Large intestine (tissue), 3 donors: Measurements from ENCODE around the gene ZBTB46. TPM values are rescaled to one million over a fixed set of nuclear protein-coding genes. Genes with fewer than 3 reads are reported as not detected.

ENCODE experiments used
- DNase-seq, 2 donors: peaks; one replicate each; pipeline versions ENCODE4 v3.0.0 to v3.0.0-alpha.2; 2013
- H3K27ac ChIP-seq: one replicate; pipeline ENCODE4 v1.5.1; 2013; ENCODE audit warnings: low read length
- H3K27me3 ChIP-seq: 2 replicates; pipeline ENCODE4 v1.6.1; 2013; ENCODE audit warnings: low read length; ENCODE audit not compliant: control insufficient read depth, insufficient read depth
- H3K36me3 ChIP-seq: 2 replicates; pipeline ENCODE4 v1.6.1; 2013; ENCODE audit warnings: low read length; ENCODE audit not compliant: control insufficient read depth, insufficient read depth
- H3K4me1 ChIP-seq: one replicate; pipeline ENCODE4 v1.6.1; 2013; ENCODE audit warnings: low read length; ENCODE audit not compliant: control insufficient read depth, insufficient read depth
- H3K4me3 ChIP-seq: one replicate; pipeline ENCODE4 v1.5.1; 2013; ENCODE audit warnings: low read length
- H3K9me3 ChIP-seq: one replicate; pipeline ENCODE4 v1.6.1; 2013; ENCODE audit warnings: mild to moderate bottlenecking, low read depth, low read length, moderate library complexity; ENCODE audit not compliant: control insufficient read depth
- WGBS: methylation state at CpG from one replicate; pipeline ENCODE4 v1.1.5; 2013; ENCODE audit warnings: low lambda C conversion rate; ENCODE audit not compliant: insufficient coverage; 5-methylcytosine and 5-hydroxymethylcytosine counted together
- polyA plus RNA-seq: library from polyadenylated mRNA; unstranded; fragments of 120-200 nt; gene quantifications from one replicate; pipeline ENCODE4 v1.2.1, GENCODE V29; 2013

Gene ZBTB46
- polyA plus RNA-seq, 1 donor: 4.1 TPM

DNA sequence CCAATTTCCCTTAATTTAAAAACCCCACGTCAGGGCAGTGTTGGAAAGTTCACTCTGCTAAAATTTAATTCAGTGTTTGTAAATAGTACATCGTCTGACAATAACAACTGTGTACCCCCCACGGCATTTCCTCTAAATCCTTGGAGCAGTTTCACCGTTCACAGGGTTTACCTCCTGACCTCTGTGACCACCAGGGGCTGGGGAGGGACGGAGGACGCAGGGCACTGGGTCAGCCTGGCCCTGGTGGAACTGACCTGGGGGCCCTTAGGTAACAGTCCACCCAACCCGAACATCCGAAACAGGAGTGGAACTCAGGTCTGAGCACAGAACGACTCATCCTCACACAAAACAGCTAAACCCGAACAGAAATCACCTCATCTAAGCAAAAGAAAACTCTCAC, 2.1 kb downstream of the ZBTB46 start:
- no CpG with 5 or more reads among the region's 10 CpGs for WGBS

DNA sequence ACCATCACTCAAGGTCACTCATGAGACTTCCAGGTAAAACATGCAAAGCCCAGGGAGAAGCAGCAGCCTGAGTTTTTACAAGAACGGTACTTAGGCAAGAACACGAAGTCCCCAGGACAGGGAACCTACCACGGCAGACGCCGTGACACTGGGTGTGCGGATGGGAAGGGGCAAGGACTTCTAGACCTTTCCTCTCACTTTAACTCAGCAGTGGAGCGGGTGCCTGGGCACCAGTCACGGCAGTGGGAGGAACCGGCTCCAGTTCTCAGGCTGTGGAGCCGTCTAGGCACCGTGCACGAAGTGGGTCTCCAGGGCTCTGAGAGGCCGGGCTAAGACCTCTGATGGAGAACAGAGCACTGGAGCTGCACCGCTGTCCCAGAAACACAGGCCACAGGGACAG, 2.5 kb downstream of the ZBTB46 start:
- DNase-seq: no peak
- Histone ChIP-seq H3K27ac (no peak overlapping the region), H3K36me3 (no peaks in the 10 kb centered on the region), H3K9me3 (no peaks in the 10 kb centered on the region), H3K4me3 (no peak overlapping the region), H3K4me1 (peaks cover 13% of the 10 kb centered on the region), H3K27me3 (peaks cover 56% of the 10 kb centered on the region)
- no CpG with 5 or more reads among the region's 14 CpGs for WGBS

More for the DNA sequence above, 2.1 kb downstream of the ZBTB46 start:
- H3K9me3 ChIP-seq: no peaks in the 10 kb centered on the region
- DNase-seq: no peak
- no peak overlapping the region for H3K27ac ChIP-seq
- no peaks in the 10 kb centered on the region for H3K36me3 ChIP-seq
- H3K4me1 ChIP-seq: peaks cover 16% of the 10 kb centered on the region
- no peak overlapping the region for H3K4me3 ChIP-seq
- peaks cover 59% of the 10 kb centered on the region for H3K27me3 ChIP-seq

DNA sequence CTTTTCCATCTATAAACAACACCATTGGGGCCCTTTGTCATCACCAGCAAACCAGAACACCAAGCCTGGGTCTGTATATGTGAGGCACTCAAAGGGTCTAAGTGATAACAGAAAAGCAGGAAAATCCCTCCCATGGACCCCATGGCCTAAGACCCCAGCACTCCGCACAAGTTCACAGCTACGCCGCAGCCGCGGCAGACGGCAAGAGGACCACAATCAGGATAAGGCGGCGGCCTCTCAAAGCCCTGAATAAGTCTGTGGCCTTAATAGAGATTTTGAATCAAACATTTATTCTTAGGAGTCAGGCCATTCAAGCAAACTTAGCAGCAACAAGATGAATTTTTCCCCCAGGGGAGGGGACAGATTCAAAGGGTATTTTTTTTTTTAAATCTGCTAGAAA, 2.9 kb downstream of the ZBTB46 start:
- H3K9me3 ChIP-seq: no peaks in the 10 kb centered on the region
- H3K4me3 ChIP-seq: no peak overlapping the region
- peaks cover 13% of the 10 kb centered on the region for H3K4me1 ChIP-seq
- no CpG with 5 or more reads among the region's 8 CpGs for WGBS
- no peaks in the 10 kb centered on the region for H3K36me3 ChIP-seq
- H3K27ac ChIP-seq: no peak overlapping the region
- H3K27me3 ChIP-seq: peaks cover 53% of the 10 kb centered on the region
- DNase-seq: no peak

DNA sequence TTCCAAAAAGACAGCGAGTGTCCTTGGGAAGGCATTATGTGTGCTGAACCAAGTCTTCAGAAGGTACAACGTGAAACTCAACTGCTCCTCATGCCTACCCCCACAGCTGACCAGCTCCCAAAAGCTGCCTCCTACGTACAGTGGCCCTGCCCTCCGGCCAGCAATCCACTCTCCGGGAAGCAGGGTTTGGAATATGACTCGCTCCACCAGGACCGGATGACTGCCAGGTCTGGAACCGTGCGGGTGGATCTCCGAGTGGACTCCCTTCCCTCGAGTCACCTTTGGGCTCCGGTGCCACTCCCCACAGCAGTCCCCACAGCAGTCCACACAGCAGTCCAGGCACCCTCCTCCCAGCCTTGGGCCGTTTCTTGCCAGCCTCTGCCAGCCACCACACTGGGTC, 4.3 kb downstream of the ZBTB46 start:
- H3K4me3 ChIP-seq: no peak overlapping the region
- no peak overlapping the region for H3K27ac ChIP-seq
- no peaks in the 10 kb centered on the region for H3K36me3 ChIP-seq
- no peaks in the 10 kb centered on the region for H3K9me3 ChIP-seq
- WGBS: no CpG with 5 or more reads among the region's 13 CpGs
- no peak for DNase-seq
- peaks cover 7% of the 10 kb centered on the region for H3K4me1 ChIP-seq
- peaks cover 39% of the 10 kb centered on the region for H3K27me3 ChIP-seq

DNA sequence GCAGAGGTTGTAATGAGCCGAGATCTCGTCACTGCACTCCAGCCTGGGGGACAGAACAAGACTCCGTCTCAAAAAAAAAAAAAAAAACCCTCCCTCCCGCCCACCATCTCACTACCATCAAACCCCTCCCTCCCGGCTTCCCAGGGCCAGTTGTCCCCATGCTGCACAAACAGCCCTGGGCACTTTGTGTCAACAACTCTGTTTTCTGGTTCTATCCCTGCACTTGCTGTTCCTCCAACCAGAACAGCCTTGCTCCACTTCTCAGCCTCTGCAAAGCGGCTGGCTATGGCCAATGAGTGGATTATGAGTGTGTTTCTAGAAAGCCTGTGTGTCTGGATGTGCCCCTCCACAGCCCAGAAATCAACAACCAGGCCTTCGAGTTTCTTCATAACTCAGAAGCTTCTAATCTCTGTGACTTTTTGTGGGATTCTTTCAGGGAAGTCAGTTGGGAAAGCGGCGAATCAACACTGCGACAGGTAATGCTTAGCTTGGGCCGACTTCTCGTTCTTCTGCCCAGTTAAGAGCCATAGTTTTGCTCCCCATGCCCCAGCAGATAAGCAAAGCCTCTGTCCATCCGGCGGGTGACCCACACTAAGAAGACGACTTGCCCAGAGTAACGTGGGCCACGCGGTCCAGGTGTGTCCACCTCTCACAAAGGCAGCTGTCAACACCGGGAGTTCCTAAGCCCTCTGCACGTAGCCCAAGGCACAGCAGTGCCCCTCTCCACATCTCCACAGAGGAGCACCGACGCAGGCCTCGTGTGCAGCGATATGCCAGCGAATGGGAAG, 5.5 kb downstream of the ZBTB46 start:
- no CpG with 5 or more reads among the region's 25 CpGs for WGBS
- no peak for DNase-seq
- Histone ChIP-seq H3K27ac (no peak overlapping the region), H3K36me3 (no peaks in the 10 kb centered on the region), H3K27me3 (peaks cover 39% of the 10 kb centered on the region), H3K9me3 (no peaks in the 10 kb centered on the region), H3K4me3 (no peak overlapping the region), H3K4me1 (peaks cover 7% of the 10 kb centered on the region)

DNA sequence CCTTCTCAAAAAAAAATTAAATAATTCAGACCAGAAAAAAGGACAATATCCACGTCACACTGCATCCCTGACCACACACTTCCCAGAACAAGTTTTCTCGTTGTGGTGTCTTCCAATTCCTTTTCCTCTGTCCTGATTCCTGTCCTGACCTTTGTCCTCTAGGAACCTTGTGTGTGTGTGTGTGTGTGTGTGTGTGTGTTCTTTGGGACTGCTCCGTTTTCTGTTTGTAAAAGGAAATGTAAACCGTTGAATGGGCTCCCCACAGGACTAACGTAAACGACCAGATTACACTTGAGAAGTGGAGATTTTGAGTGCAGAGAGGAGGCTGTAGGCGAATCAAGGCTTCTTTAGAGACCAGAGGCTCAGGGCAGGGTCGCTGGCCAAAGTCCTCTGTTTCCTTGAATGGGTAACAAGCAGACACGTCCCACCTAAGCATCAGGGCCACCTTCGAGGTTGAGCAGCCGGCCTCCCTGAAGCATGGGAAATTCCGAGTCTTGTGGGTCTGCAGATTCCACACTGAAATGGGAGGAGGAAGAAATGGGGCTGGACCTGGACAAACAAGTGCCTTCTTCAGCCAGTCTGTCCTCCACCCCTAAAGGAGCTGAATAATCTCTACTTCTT, 7.3 kb downstream of the ZBTB46 start:
- 24% methylated on average over 2 of the region's 12 CpGs for WGBS
- no peaks in the 10 kb centered on the region for H3K9me3 ChIP-seq
- H3K27me3 ChIP-seq: peaks cover 30% of the 10 kb centered on the region
- H3K4me3 ChIP-seq: no peak overlapping the region
- no peak overlapping the region for H3K27ac ChIP-seq
- H3K36me3 ChIP-seq: no peaks in the 10 kb centered on the region
- no peak for DNase-seq
- H3K4me1 ChIP-seq: no peaks in the 10 kb centered on the region

DNA sequence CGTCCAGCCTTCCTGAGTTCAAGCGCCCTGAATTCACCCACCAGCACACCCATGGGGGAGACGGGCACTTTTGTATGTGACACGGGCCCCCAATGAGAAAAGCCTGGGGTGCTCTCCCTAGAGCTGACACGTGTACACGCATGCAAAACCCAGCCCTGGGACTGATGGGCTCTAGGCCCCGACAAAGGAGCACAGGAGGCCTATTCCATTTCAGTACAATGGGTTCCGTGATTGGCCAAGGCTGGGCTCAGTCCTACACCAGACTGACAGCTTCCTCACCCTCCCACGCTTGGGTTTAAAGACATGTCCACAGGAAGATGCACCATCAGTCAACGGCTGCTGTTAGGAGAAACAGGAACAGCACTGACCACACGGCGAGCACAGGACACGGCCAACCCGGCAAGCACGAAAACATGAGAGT, 8.8 kb downstream of the ZBTB46 start:
- WGBS: 87% methylated on average over 5 of the region's 15 CpGs
- DNase-seq: no peak

DNA sequence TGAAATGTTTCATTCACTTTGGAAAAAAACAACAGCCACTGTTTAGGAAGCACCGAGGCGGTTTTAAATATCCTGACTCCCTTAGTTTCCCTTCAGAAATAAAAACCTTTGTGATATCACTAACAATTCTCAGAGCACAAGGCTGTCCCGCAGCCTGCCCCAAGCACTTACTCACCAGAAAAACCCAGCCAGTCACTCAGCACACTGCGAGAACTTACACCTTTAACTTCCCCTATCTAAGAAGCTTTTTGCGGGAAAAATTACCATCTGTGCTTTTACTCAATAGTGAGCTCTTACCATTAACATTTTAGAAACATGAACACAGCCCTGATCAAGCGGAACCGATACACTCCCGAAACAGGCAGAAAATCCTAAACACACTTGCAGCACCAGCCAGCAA, 9.3 kb downstream of the ZBTB46 start:
- Histone ChIP-seq H3K27ac (no peak overlapping the region), H3K27me3 (peaks cover 18% of the 10 kb centered on the region)

More for the DNA sequence above, 8.8 kb downstream of the ZBTB46 start:
- Histone ChIP-seq H3K27me3 (peaks cover 20% of the 10 kb centered on the region), H3K4me1 (no peaks in the 10 kb centered on the region), H3K36me3 (no peaks in the 10 kb centered on the region), H3K9me3 (no peaks in the 10 kb centered on the region), H3K27ac (no peak overlapping the region), H3K4me3 (no peak overlapping the region)

DNA sequence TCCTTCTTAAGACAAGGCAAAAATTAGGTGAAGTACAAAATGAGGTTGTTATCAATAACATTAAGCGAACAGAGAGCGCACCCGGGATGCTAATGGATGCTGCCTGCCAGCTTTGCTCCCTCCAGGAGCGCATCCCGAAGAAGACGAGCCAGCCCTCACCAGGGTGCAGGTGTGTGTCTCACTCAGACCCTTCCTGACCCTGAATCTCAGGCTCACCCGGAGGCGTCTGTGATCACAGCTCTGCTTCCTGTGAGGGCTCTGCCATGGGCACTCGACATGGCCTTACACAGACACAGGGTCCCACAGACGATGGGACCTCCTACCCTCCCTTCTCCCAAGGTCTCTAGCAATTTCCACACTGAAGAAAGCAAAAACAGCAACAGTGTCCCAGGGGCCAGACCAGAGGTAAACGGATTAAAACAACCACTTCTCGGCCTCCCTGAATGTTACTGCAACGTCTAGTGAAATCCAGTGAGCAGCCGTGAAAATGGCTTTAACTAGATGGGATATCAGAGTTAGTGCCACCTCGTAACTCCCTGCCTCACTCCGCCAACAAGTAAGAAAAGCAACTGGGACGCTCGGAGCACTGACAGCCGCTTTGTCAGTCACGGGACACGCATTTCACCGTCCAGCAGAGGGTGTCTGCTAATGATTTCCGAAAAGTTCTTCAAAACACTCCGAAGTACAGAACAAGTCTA, 11.7 kb downstream of the ZBTB46 start:
- no peak overlapping the region for H3K4me3 ChIP-seq
- DNase-seq: no peak
- H3K9me3 ChIP-seq: no peaks in the 10 kb centered on the region
- H3K27me3 ChIP-seq: peaks cover 8% of the 10 kb centered on the region
- no peaks in the 10 kb centered on the region for H3K4me1 ChIP-seq
- no CpG with 5 or more reads among the region's 24 CpGs for WGBS
- H3K27ac ChIP-seq: no peak overlapping the region
- H3K36me3 ChIP-seq: no peaks in the 10 kb centered on the region

More for the DNA sequence above, 9.3 kb downstream of the ZBTB46 start:
- no peak for DNase-seq
- Histone ChIP-seq H3K9me3 (no peaks in the 10 kb centered on the region), H3K36me3 (no peaks in the 10 kb centered on the region), H3K4me1 (no peaks in the 10 kb centered on the region), H3K4me3 (no peak overlapping the region)
- 60% methylated on average over 1 of the region's 8 CpGs for WGBS

DNA sequence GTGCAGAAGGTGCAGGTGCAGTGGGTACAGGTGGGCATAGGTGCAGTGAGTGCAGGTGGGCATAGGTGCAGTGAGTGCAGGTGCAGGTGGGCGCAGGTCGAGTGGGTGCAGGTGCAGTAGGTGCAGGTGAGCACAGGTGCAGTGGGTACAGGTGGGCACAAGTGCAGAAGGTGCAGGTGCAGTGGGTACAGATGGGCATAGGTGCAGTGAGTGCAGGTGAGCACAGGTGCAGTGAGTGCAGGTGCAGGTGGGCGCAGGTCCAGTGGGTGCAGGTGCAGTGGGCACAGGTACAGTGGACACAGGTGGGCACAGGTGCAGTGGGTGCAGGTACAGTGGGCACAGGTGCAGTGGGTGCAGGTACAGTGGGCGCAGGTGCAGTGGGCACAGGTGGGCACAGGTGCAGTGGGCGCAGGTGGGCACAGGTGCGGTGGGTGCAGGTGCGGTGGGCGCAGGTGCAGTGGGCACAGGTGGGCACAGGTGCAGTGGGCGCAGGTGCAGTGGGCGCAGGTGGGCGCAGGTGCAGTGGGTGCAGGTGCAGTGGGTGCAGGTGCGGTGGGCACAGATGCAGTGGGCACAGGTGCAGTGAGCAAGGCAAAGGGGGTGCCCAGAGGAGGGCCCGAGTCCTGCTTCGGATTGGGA, 15.3 kb downstream of the ZBTB46 start:
- Histone ChIP-seq H3K4me3 (no peak overlapping the region), H3K27me3 (peaks cover 5% of the 10 kb centered on the region), H3K36me3 (no peaks in the 10 kb centered on the region), H3K4me1 (no peaks in the 10 kb centered on the region), H3K9me3 (no peaks in the 10 kb centered on the region), H3K27ac (no peak overlapping the region)
- DNase-seq: no peak
- WGBS: no CpG with 5 or more reads among the region's 14 CpGs
